Left kidney (tissue), 2 donors: Measurements from ENCODE around the gene COL3A1. TPM values are rescaled to one million over a fixed set of nuclear protein-coding genes. Genes with fewer than 3 reads are reported as not detected.

Experiments used
- DNase-seq: peaks from one replicate; pipeline ENCODE4 v3.0.0-alpha.2; 2013
- polyA plus RNA-seq: library from polyadenylated mRNA; unstranded; fragments of 120-200 nt; gene quantifications from one replicate; pipeline ENCODE4 v1.2.1, GENCODE V29; 2013; ENCODE audit not compliant: insufficient read length

COL3A1 gene
- polyA plus RNA-seq, 1 donor: 914 TPM

- no peak for DNase-seq
These were observed 40.4 kb downstream of the COL3A1 start for GRCh38 chr2:189014449-189015138.

DNA sequence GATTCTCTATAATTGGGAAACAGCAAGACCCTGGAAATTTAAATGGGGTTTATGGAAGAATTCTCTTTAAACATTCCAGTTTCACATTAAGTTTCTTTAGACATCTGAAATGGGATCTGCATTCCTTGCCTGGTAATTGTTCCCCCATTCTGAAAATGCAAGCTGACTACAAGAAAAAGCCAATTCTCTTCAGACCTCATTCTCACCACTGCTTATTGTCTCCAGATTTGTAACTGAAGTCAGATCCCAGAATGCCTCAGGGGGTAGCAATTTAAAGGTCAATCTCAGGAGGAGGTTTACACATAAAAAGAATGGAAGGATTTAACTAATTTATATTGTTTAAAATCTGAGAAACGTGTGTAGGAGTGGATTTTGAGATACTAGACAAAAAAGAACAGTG is 41.2 kb downstream of the COL3A1 start:
- no peak for DNase-seq

DNA sequence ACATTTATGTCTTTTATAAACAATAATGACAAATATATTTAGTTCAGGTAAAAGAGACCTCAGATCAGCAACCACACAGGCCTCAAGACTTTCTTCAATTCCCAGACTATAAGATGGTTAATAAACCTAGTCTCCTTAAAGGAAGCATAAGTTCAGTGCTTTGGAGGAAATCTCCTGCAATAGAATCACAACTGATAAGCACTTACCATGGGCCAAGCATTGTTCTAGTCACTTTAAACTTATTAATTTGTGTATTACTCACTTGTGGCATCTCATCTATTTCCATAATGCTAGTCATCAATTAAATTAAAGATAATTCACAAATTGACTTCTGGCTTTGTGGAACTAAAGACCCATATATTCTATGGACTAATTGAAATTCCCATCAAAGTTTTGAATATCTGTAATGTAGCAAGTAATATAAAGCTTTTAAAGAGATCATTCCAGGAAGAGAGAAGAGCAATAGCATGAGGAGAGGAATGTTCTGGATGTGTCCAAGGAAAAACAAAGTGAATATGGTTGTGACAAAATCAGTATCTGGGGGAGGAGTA is 42.2 kb downstream of the COL3A1 start:
- no peak for DNase-seq

DNA sequence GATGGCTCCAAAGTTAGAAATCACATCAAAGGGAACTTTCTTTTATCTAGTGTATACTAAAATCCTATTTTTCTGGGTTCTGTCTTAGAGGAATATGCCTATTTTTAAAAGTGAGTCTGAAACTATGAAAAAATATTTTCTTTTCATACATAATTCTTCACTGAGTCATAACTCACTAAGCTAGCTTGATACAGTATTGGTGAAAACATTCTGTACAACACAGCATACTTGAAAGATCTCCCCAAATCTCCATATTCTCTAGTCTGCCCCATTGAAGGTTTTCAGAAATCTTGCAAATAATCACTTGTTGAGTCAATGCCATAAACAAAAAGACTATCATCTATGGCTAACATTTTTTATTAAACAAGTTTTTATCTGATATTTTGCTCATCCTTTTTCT is 44.5 kb downstream of the COL3A1 start:
- no peak for DNase-seq

DNA sequence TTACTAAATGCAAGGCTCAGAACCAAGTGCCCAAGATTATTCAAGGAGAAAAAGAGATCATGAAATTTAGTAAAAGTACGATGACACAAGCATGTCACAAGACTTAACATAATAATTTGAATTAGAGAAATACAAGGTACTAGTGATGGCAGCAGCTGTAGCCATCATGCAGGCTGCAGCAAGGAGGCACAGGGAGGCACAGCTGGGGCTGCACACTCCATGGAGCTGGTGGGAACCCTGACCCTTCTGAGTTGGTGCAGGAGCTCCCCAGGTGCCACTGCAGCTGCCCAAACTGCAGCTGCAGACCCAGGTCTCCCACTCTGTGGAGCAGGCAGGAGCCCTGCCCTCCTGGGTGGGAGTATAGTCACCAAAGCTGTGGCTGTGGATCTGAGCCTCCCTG is 46.0 kb downstream of the COL3A1 start:
- DNase-seq: no peak

DNA sequence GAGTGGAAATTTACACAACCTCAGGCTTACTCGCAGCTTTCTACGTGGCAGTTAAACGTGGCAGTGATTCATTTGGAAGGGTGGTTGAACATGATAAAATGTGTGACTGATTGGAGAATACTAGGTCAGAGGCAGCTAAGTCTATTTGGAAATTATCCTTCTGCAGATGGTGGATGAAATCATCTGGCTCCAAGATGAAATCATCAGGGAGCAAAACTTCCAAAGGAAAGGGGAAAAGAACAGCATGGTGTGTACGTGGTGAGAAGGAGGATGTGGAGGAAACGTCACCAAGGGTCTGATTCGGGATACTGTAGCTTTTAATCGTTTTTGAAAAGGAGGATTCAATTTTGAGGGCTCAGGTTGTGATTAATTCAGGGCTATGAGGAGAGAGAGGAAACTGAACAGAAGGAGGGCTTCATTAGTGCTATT is 47.9 kb downstream of the COL3A1 start:
- no peak for DNase-seq

DNA sequence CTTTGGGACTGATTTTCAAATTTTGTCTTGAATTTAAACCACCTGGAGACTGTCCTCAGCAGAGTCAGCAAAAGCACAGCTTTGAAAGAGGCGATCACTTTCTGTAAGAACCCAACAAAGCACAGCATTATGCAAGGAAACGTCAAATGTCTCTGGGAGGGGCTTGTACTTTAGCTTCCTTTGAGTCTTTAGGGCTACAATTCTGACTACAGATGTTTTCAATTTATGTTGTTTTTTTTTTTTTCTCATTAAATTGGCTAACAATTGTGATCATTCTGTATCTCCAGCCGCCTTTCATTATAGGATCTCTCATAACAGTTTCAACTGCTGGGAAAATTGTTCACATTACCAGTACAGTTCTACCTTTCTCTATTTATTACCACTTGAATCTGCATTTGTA is 48.3 kb downstream of the COL3A1 start:
- DNase-seq: no peak

DNA sequence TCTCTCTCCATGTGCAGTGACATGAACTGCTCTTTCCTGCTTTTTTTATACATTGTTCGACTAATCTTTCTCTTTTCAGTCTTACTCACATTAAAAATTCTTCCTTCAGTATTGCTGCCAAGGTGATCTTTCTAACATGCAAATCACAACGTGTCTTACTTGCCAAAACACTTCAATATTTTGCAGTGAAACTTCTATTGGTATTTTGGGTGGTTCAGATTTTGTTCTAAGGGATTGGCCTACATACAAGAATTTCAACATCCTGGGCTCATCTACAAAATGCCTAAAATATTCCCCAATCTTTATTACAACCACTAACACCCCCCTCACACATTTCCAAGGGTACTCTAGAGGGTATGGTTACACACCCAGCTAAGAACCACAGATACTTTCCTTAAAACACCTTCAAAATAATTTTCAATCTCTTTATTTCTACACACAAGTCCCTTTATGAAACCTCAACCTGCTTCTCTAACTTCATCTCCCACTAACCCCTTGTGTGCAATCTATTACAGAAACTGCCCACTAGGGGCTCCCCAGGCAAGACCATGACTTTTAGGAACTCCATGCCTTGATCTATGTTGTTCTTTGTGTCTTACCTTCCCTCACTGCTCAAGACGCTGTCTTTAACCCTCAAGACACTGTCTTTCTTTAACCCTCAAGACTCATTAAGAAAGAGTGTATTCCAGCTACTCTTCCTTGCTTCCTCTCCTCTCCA is 50.9 kb downstream of the COL3A1 start:
- DNase-seq: no peak

GRCh38 chr2:189037518-189037917 is 63.3 kb downstream of the COL3A1 start:
- DNase-seq: no peak

DNA sequence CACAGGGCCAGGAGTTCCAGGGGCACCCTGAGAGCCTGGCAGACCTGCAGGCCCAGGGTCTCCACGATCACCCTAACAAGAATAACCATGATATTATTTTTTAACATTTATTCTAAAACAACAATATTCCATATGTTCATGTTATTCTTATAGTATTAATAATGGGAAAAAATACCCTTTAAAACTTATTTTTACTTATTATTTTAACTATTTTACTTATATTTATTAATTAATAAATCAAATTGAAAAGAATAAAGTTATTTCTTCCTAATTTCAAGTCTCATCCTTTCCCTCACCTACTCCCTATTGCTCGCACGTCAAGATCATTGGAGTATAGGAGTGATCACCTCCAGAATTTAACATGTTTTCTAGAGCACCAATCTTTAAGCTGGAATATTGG is 71.7 kb downstream of the COL3A1 start:
- DNase-seq: no peak

DNA sequence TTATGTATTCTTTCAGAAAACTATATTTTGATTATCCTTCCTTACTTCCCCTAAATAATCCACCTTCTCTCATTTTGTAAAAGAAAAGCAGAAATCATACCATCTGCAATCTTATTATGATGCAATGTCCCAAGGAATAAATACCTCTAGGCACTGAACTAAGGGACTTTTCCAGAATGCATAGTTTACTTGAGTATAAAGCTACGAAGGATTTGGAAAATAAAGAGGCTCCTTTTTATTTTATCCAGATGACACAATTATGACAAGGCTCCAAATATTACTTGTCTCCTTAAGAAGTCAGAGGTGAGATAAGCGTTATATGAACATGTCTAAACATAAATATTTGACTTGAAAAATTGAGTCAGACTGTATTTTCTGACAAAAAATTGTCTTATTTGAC is 72.1 kb downstream of the COL3A1 start:
- no peak for DNase-seq

DNA sequence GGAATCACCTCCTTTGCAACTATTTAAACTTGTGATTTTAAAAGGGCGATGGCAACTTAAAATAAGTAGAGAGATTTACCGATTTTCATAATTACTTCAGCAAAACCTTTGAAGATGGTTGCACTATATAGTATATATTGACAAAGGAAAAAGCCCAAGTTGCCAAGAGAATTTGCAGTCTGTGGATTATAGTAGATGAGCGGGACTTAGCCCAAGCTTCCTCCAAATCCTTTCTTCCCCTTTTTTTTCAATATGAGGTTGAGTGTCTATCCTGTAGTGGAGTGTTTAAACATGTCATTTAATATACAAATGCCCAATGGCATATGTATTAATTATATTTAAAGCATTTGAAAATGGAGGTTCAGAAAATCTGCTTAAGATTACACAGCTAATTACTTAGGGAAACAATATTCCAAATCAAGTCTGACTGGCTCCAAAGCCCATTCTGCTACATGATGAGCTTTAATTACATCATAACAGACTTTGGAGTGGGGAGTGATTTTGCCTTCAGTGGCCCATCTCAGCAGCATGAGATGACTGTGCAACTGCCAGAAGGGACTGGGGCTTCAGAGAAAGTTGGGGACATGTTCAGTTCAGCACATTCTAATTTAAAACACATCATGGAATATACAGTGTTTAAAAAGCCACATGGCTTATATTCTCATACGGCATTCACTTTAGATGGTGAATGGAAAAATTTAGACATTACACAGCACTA is 73.2 kb downstream of the COL3A1 start:
- DNase-seq: no peak

- DNase-seq: no peak
These were observed 74.0 kb downstream of the COL3A1 start for GRCh38 chr2:189048189-189048588.

DNA sequence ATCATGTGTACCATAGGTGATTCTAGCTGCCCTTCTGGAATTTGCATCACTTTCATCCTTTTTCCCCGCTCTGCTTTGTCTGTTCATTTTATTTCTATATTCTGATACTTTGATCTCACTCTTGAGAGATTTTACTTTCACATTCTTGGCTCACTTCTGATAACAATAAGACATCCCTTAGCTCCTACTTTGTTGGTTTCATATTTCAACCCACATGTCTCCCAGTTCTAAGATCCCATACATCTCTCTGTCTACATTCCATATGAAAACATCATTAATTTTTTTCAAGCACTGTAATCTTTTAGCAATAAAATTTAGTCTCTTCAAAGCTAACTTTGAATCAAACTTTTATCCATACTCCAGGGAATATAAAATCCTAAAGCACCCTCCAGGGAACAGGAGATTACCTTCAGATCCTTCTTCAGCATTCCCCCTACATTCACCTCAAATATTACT is 75.6 kb downstream of the COL3A1 start:
- no peak for DNase-seq

DNA sequence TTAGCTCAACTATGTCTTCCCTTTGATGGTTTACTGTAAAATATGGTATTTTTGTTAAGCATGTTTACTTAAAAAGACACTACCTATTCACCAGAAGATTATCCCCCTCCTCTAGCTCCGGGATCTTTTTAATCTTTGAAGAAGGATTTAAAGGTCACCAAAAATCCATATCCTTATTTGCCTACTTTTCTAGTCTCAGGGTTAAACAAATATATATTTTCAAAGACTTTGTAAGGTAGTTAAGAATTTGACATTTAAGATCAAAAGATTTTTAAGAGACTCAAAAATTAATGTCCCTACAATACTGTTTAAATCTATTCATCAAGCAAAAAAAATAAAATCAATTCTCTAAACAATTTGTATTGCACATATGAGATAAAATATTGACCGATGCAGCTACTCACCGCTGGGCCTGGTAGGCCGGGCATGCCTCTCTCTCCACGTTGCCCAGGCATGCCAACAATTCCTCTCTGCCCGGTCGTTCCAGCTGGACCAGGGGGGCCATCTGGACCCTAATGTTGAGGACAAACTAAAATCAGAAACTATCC is 76.1 kb downstream of the COL3A1 start:
- DNase-seq: no peak

DNA sequence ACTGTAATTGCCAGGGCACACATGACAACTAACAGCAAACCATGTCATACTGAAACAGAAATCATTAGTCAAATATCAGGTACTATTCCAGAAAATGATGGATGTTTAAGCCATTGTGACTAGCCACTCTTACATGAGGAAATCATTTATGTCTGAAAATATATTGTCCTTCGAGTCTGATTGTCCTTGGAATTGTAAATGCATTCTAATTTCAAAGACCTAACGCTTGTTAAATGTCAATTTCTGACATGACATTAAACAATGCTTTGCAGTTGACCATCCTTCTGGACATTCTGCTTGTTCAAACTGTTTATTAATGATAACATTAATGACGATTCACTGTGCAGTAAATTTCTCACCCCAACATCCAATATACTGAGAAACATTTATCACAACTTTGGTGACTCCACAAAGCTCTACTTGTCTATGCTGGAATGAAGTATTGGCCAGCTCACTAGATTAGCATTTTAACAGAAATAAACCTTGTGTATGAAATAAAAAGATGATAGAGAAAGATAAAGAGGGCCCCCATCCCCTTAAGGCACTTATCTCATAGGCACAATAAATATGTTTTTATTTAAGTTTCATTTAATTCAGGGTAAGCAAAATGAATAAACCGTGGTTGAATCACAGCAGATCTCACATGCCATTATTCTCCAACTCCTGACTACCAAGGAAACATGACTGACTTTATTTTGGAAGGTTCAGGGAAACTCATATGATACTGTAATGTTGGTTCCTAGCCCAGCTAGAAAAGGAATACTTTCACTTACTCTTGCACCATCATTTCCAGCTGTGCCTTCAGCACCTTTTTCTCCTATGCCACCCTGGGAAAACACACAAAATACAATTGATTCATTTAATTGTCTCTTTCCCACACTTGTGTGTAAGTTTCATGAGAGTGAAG is 82.3 kb downstream of the COL3A1 start:
- no peak for DNase-seq

- no peak for DNase-seq
These were observed 83.1 kb downstream of the COL3A1 start for GRCh38 chr2:189057316-189057715.

DNA sequence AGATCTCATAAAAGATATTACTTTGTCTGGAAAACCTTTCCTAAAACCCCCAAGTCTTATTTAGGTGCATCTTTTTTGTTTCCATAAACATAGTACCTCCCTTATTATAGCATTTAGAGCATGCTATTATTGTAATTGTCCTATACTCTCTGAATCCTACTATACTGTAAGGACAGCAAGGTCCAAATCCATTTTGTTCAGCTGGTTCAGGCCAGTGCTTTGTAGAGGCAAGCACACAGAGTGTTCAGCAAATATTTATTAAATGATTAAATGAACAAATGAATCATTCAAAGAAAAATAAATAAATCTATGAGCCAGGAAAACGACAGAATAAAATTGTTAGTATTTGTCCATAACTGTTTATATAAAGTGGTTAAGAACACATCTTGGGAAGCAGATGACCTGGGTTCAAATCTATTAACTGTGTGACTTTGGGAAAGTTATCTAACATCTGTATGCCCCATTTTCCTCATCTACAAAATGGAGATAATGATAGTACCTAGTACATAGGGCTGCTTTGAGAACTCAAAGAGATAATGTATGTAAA is 86.0 kb downstream of the COL3A1 start:
- DNase-seq: no peak
